ENCODE measurements around the gene THEMIS. TPM values are rescaled to one million over a fixed set of nuclear protein-coding genes. Genes with fewer than 3 reads are reported as not detected.

Gene THEMIS
- total and polyA plus RNA-seq, 12 donors: 0.07 to 2.6 (median 0.24) TPM; not detected in 1

DNA sequence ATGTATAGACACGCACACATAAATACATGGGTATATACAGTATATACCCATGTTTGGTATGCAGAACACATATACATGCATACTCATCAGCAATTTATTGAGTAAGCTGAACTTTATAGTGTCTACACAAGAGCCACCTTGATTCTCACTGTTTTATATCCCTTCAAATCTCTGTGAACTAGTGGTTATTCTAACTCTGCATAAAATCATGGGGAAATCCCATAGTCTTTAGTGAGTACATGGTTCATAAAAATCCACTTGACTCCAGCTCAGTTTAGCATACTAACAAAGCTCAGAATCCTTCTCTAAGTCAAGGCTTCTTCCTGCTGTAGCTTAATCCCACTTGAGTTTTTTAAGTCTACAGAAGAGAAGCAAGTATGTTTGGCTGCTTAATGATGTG is 104.1 kb downstream of the THEMIS start:
- Histone ChIP-seq H3K27me3 (no peaks in the 10 kb centered on the region), H3K4me1 (replicated peaks in 1 of 2) (no peaks in the 10 kb centered on the region), H3K4me3 (no peak overlapping the region), H3K36me3 (replicated peaks in 1 of 2) (no peaks in the 10 kb centered on the region), H3K27ac (no peak overlapping the region), H3K9me3 (replicated peaks in 1 of 3) (no peaks in the 10 kb centered on the region)
- TF ChIP-seq CTCF (IDR thresholded peaks at IDR 0.05) (no peak), POLR2A (IDR thresholded peaks at IDR 0.05) (no peak)
- intact Hi-C loops (cut with DNase I): no loop called here
- DNase-seq: no peak
- 82 to 92% (median 89%) methylated on average over 1 of the region's 1 CpG for WGBS, 4 donors

DNA sequence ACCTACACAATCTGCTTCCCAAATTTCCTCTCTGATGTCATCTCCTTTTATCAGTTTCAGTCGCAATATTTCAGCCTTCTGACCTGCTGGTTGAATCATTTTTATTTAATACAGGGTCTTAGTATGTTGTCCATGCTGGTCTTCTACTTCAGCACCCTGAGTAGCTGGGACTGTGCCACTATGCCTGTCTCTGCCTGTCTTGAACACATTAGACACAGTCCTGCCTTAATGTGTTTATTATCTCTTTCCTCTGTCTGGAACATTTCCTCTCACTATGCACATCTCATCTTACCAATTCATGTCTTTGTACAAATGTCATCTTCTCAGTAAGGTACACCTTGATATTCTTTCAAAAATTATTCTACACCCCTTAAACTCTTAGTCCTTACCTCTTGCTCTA is 106.5 kb downstream of the THEMIS start:
- Histone ChIP-seq H3K27ac (no peak overlapping the region), H3K9me3 (replicated peaks in 1 of 3) (no peaks in the 10 kb centered on the region), H3K4me3 (no peak overlapping the region), H3K4me1 (replicated peaks in 1 of 2) (no peaks in the 10 kb centered on the region), H3K27me3 (no peaks in the 10 kb centered on the region), H3K36me3 (replicated peaks in 1 of 2) (no peaks in the 10 kb centered on the region)
- WGBS, 4 donors: 41 to 56% (median 49%) methylated on average over 1 of the region's 1 CpG
- intact Hi-C loops (cut with DNase I): no loop called here
- TF ChIP-seq POLR2A (IDR thresholded peaks at IDR 0.05) (no peak), CTCF (IDR thresholded peaks at IDR 0.05) (no peak)
- no peak for DNase-seq

GRCh38 chr6:127793396-127793795 is 107.5 kb downstream of the THEMIS start:
- Histone ChIP-seq H3K36me3 (replicated peaks in 1 of 2) (no peaks in the 10 kb centered on the region), H3K27me3 (no peaks in the 10 kb centered on the region), H3K4me1 (replicated peaks in 1 of 2) (no peaks in the 10 kb centered on the region), H3K9me3 (replicated peaks in 1 of 3) (no peaks in the 10 kb centered on the region), H3K27ac (no peak overlapping the region), H3K4me3 (no peak overlapping the region)
- DNase-seq: no peak
- intact Hi-C loops (cut with DNase I): no loop called here
- TF ChIP-seq CTCF (IDR thresholded peaks at IDR 0.05) (no peak), POLR2A (IDR thresholded peaks at IDR 0.05) (no peak)
- 83 to 93% (median 86%) methylated on average over 1 of the region's 1 CpG for WGBS, 4 donors

GRCh38 chr6:127792616-127793015 is 108.2 kb downstream of the THEMIS start:
- intact Hi-C loops (cut with DNase I): no loop called here
- Histone ChIP-seq H3K27me3 (no peaks in the 10 kb centered on the region), H3K4me1 (replicated peaks in 1 of 2) (no peaks in the 10 kb centered on the region), H3K4me3 (no peak overlapping the region), H3K36me3 (replicated peaks in 1 of 2) (no peaks in the 10 kb centered on the region), H3K9me3 (replicated peaks in 1 of 3) (no peaks in the 10 kb centered on the region), H3K27ac (no peak overlapping the region)
- TF ChIP-seq POLR2A (IDR thresholded peaks at IDR 0.05): no peak
- TF ChIP-seq CTCF (IDR thresholded peaks at IDR 0.05): no peak
- no peak for DNase-seq
- WGBS, 4 donors: 38 to 64% (median 47%) methylated on average over 1 of the region's 1 CpG
